Measurements from ENCODE around the gene GPR137.
A peak's percentile ranks its signal among the peaks of the same experiment; 100 is the strongest.

GPR137 gene

DNA sequence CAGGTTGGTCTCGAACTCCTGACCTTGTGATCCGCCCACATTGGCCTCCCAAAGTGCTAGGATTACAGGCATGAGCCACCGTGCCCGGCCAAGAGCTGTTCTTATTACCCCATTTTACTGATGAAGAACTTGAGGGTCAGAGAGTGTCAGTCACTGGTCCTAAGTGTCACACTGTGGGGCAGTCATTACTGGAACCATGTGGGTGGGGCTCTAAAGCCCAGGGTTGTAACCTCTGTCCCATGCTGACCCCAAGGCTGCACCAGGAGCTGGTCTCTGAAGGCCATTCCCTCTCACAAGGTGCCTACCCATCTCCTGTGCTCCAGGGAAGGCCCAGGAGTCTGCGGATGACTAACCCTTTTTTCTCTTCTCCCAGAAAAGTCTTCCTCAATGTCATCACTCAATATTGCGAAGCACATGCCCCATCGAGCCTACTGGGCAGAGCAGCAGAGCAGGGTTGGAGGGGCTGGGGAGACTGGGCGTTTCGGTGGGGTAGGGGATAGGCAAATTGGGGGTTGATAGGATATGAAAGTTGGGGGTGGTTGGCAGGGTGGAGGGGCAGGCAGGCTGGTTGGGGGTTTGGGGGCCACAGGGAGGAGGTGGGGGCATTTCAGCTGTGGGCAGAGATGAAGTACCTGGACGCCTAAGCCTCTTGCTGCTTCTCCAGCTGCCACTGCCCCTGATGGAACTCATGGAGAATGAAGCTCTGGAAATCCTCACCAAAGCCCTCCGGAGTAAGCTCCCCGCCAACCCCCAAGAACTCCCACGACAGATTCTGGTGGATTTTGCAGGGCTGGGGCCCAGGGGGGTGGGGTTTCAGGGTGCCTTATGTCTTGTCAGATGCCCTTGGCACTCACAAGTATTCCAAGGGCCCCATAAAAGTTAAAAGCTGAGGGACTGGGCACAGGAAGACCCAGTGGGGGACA, 17.7 kb downstream of the GPR137 start:
- H3K4me3 ChIP-seq (ENCODE audit: low read length) = no peak overlapping the region
- peak; percentile 64 for DNase-seq (ENCODE audit: low read depth)
- TF ChIP-seq, protein P1, sequence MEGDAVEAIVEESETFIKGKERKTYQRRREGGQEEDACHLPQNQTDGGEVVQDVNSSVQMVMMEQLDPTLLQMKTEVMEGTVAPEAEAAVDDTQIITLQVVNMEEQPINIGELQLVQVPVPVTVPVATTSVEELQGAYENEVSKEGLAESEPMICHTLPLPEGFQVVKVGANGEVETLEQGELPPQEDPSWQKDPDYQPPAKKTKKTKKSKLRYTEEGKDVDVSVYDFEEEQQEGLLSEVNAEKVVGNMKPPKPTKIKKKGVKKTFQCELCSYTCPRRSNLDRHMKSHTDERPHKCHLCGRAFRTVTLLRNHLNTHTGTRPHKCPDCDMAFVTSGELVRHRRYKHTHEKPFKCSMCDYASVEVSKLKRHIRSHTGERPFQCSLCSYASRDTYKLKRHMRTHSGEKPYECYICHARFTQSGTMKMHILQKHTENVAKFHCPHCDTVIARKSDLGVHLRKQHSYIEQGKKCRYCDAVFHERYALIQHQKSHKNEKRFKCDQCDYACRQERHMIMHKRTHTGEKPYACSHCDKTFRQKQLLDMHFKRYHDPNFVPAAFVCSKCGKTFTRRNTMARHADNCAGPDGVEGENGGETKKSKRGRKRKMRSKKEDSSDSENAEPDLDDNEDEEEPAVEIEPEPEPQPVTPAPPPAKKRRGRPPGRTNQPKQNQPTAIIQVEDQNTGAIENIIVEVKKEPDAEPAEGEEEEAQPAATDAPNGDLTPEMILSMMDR (IDR thresholded peaks at IDR 0.05; ENCODE audit: insufficient read depth, low read depth, low read length, missing control alignments) = no peak

DNA sequence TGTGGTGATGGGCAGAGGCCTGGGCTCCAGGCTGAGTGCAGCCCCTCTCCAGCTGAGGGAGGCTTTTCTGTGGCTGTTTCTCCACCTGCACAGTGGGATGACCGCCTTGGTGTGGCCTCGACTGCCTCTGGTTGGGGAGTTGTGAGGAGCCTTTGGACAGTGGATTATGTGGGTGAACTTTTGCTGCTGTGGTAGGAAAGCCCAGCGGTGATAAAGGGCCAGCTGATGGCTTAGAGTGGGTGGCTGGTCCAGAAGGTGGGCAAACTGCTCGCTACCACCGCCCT, 18.3 kb downstream of the GPR137 start:
- H3K4me3 ChIP-seq (ENCODE audit: low read length) = peak overlapping the region; percentile 75
- TF ChIP-seq, protein P1 (IDR thresholded peaks at IDR 0.05; ENCODE audit: insufficient read depth, low read depth, low read length, missing control alignments) = no peak
- DNase-seq (ENCODE audit: low read depth) = no peak

DNA sequence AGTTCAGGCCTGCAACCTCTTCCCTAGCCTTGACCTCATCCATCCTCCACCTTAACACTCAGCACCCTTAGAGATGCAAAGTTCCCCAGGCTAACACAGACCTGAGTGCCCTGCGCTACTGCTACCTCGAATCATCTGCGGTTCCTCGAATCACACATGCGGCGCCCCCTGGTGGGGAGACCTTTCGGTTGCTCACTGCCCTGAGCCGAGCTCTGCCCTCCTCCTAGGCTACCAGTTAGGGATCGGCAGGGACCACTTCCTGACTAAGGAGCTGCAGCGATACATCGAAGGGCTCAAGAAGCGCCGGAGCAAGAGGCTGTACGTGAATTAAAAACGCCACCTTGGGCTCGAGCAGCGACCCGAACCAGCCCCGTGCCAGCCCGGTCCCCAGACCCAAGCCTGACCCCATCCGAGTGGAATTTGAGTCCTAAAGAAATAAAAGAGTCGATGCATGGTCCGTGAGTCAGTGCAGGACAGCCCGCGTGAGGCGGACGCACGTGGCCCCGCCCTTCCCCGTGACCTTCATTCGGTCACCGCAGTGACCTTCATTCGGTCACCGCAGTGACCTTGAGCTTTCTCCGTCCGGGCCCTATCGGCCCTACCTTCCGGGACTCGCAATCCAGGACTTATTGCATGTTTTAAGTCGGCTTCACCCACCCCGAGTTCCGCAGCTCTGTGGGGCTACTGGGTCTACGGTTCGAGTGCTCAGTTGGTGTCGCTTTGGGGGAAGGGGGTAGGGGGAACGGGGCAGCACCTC, 18.8 kb downstream of the GPR137 start:
- TF ChIP-seq, protein P1 (IDR thresholded peaks at IDR 0.05; ENCODE audit: insufficient read depth, low read depth, low read length, missing control alignments) = peak; percentile 84
- H3K4me3 ChIP-seq (ENCODE audit: low read length) = peak overlapping the region; percentile 75
- DNase-seq (ENCODE audit: low read depth) = peak; percentile 92

DNA sequence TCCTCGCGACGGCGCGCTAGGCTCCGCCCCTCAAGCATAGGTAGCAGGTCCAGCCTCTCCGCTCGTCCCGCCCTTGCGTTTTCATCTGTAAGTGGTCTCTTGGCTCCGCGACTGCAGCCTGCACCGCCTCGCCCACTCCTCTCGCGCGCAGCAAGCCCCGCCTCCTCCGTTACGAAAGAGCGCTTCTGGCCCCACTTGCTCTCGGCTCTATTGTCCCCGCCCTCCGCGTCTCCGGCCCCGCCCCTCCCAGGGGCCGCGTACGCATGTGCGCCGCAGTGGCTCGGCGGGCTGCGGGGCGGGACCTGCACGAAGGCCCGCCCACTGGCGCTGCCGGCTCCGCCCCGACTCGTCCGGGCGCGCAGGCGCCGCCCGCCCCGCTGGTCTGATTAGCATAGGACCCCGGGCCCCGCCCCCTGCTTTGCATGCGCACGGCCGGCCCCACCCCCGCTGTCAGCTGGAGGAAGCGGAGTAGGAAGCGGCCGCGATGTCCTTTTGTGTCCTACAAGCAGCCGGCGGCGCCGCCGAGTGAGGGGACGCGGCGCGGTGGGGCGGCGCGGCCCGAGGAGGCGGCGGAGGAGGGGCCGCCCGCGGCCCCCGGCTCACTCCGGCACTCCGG, 19.5 kb downstream of the GPR137 start, which contains the start of gene ESRRA:
Gene ESRRA, plus strand, starts transcription at position 450 of the 616 bp plus-strand sequence. CDS start 1,656 bp downstream, outside the sequence.
- TF ChIP-seq, protein P1 (IDR thresholded peaks at IDR 0.05; ENCODE audit: insufficient read depth, low read depth, low read length, missing control alignments) = no peak
- DNase-seq (ENCODE audit: low read depth) = peak; percentile 99
- peak within 1 kb of the TSS; percentile 79 for H3K4me3 ChIP-seq (ENCODE audit: low read length)

DNA sequence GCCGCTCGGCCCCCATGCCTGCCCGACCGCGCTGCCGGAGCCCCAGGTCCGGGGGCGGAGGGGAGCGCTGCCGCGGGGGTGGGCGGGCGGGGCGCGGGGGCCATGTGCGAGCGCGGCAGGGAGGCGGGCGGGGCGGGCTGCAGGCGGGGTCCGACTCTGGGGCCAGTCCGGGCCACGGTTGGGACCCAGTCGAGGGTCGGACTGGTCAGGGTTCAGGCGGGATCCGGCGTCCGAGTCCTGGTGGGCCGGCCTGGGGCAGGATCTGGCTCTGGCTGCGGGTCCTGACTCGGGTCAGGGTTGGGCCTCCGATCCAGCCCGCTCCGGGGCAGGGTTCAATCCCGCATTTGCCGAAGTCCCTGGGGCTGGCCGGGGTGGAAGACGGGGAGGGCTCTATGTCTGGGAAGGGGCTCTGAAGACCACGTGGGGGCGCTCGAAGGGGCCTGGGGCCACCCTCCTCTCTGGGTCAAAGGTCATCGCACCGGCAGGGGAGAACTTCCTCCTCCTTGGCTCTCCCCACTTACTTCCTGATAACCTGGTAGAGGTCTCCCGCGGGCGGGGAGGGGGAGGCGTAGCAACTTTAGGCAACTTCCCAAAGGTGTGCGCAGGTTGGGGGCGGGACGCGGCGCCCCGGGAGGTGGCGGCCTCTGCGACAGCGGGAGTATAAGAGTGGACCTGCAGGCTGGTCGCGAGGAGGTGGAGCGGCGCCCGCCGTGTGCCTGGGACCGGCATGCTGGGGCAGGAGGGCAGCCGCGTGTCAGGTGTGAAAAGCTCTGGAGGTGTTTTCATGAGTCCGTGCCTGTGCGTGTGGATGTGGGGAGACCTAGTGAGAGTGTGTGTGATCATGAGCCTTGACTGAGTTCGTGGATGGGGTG, 20.3 kb downstream of the GPR137 start:
- DNase-seq (ENCODE audit: low read depth) = peak; percentile 40
- H3K4me3 ChIP-seq (ENCODE audit: low read length) = peak overlapping the region; percentile 79
- TF ChIP-seq, protein P1 (IDR thresholded peaks at IDR 0.05; ENCODE audit: insufficient read depth, low read depth, low read length, missing control alignments) = peak; percentile 17

DNA sequence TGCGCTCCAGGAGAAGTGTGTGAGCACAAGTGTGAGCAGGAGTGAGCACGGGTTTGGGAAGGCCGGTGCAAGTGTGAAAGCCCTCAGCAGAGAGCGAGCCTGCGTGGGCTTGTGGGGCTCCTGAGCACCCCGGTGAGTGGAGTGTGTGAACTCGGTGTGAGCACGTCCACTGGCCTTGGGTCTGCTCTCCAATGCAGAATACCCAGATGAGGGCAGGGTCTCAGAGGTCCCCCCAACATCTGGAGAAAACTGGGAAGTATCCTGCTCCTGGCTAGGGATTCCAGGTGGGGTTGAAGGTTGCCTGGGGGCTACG, 20.9 kb downstream of the GPR137 start:
- H3K4me3 ChIP-seq (ENCODE audit: low read length) = peak overlapping the region; percentile 79
- TF ChIP-seq, protein P1 (IDR thresholded peaks at IDR 0.05; ENCODE audit: insufficient read depth, low read depth, low read length, missing control alignments) = no peak
- DNase-seq (ENCODE audit: low read depth) = no peak
